ENCODE measurements around the gene SLC26A3.

SLC26A3 gene

GRCh38 chr7:107809179-107809578 is 6.2 kb upstream of the SLC26A3 start:
- TF ChIP-seq CTCF (conservative IDR thresholded peaks at IDR 0.05; ENCODE audit: low read depth), result no peak
- no peak for DNase-seq (ENCODE audit: low spot score)
- ChIA-PET CTCF (no interaction called here), POLR2A (ENCODE audit: low non-redundant PET) (no interaction called here)
- H3K27ac ChIP-seq, result no peak overlapping the region

- no peak for TF ChIP-seq CTCF (conservative IDR thresholded peaks at IDR 0.05; ENCODE audit: low read depth)
- DNase-seq (ENCODE audit: low spot score), result no peak
- POLR2A ChIA-PET (ENCODE audit: low non-redundant PET), result no interaction called here
- no peak overlapping the region for H3K27ac ChIP-seq
- CTCF ChIA-PET, result interaction anchor here (0.6 kb wide), 1 partner anchor 21 kb away, joined by 3 read pairs; no protein-coding TSS in a partner anchor
These were observed 3.3 kb downstream of the SLC26A3 start for GRCh38 chr7:107799647-107800264.

- H3K27ac ChIP-seq, result no peak overlapping the region
- POLR2A ChIA-PET (ENCODE audit: low non-redundant PET), result no interaction called here
- no peak for TF ChIP-seq CTCF (conservative IDR thresholded peaks at IDR 0.05; ENCODE audit: low read depth)
- DNase-seq (ENCODE audit: low spot score), result no peak
- CTCF ChIA-PET, result interaction anchor here (0.9 kb wide), 1 partner anchor 26 kb away, joined by 4 read pairs; no protein-coding TSS in a partner anchor
These were observed 10.7 kb downstream of the SLC26A3 start for GRCh38 chr7:107792364-107792763.

GRCh38 chr7:107789647-107790046 is 13.4 kb downstream of the SLC26A3 start:
- no peak for DNase-seq (ENCODE audit: low spot score)
- H3K27ac ChIP-seq, result no peak overlapping the region
- ChIA-PET POLR2A (ENCODE audit: low non-redundant PET) (no interaction called here), CTCF (no interaction called here)
- TF ChIP-seq CTCF (conservative IDR thresholded peaks at IDR 0.05; ENCODE audit: low read depth), result no peak

- DNase-seq (ENCODE audit: low spot score), result no peak
- no peak overlapping the region for H3K27ac ChIP-seq
- TF ChIP-seq CTCF (conservative IDR thresholded peaks at IDR 0.05; ENCODE audit: low read depth), result no peak
- CTCF ChIA-PET, result interaction anchor here (0.6 kb wide), 1 partner anchor 930 kb away, joined by 6 read pairs; no protein-coding TSS in a partner anchor
- POLR2A ChIA-PET (ENCODE audit: low non-redundant PET), result no interaction called here
These were observed 14.4 kb downstream of the SLC26A3 start for GRCh38 chr7:107788662-107789061.

GRCh38 chr7:107788216-107788615 is 14.8 kb downstream of the SLC26A3 start:
- POLR2A ChIA-PET (ENCODE audit: low non-redundant PET), result no interaction called here
- CTCF ChIA-PET, result interaction anchor here (0.6 kb wide), 1 partner anchor 930 kb away, joined by 6 read pairs; no protein-coding TSS in a partner anchor
- no peak for TF ChIP-seq CTCF (conservative IDR thresholded peaks at IDR 0.05; ENCODE audit: low read depth)
- no peak overlapping the region for H3K27ac ChIP-seq
- no peak for DNase-seq (ENCODE audit: low spot score)

Measured in RWPE1 (cell line).